GM12878 (cell line): ENCODE results near the gene SORL1. TPM values are rescaled to one million over a fixed set of nuclear protein-coding genes. Genes with fewer than 3 reads are reported as not detected.

Experiments used
- CHD2 ChIP-seq: IDR thresholded peaks from 2 replicates; pipeline ENCODE4 v1.6.1; 2011; ENCODE audit warnings: low read depth, low read length, improper control_type of control experiment, borderline replicate concordance
- PAX5 ChIP-seq: IDR thresholded peaks from 2 replicates; pipeline ENCODE4 v1.6.1; 2011; ENCODE audit warnings: low read depth, low read length, borderline replicate concordance
- PBX3 ChIP-seq: IDR thresholded peaks from 2 replicates; pipeline ENCODE4 v1.6.1; 2011; ENCODE audit warnings: mild to moderate bottlenecking, low read depth, low read length, moderate library complexity; ENCODE audit not compliant: insufficient replicate concordance
- SMC3 ChIP-seq: IDR thresholded peaks from 2 replicates; pipeline ENCODE4 v1.6.1; 2011; ENCODE audit warnings: low read length, improper control_type of control experiment, borderline replicate concordance
- ZBTB4 ChIP-seq: fragments of 450-650 bp; formaldehyde crosslinking; IDR thresholded peaks from 2 replicates; pipeline ENCODE4 v1.4.0; 2022; ENCODE audit warnings: mild to moderate bottlenecking, moderate library complexity
- polyA plus RNA-seq, 11 experiments: library from polyadenylated mRNA; depleted of rRNA in 4 of 11; unstranded in 6 of 11; stranded (reverse) in 5 of 11; fragments of >200 nt; fragmentation: Nextera tagmentation in 4 of 11; fragmentation: Illumina TruSeq in 1 of 11; extraction: Ambion mirVana in 4 of 11; extraction: Trizol in 1 of 11; gene quantifications; 1 replicate in 1 of 11; 2 replicates in 10 of 11; pipeline versions ENCODE4 v1.2.1 to v1.2.3, GENCODE V29; 2011 to 2016; ENCODE audit warnings: inconsistent platforms in 2 of 11, missing spikeins in 2 of 11, low read depth in 1 of 11
- total RNA-seq, 4 experiments: library from RNA; depleted of rRNA in 3 of 4; stranded (reverse); fragments of >200 nt in 3 of 4; fragmentation: Illumina TruSeq in 1 of 4; extraction: Trizol in 1 of 4; gene quantifications; 2 replicates each; pipeline versions ENCODE4 v1.2.1 to v1.2.3, GENCODE V29; 2013 to 2021

The SORL1 gene
- total and polyA plus RNA-seq, 10 of the 15 experiments (the other 5 are each of a cell fraction or from before 2014, with no cell fraction given) = 20.2 to 107 (median 59.9) TPM

GRCh38 chr11:121451178-121451985, 732 bp upstream of the SORL1 start (continued):
- TF ChIP-seq ZBTB4 = no peak
- TF ChIP-seq CHD2 = no peak
- no peak for TF ChIP-seq PAX5
- TF ChIP-seq PBX3 = peak; percentile 38
- peak; percentile 3; the same call in 1 of the 2 replicates for TF ChIP-seq SMC3
